Germinal center (tissue), 1 donor: Measurements from ENCODE around the gene HS3ST3A1.

Experiments used
- DNase-seq: peaks from one replicate; pipeline ENCODE4 v3.0.0; 2012; ENCODE audit warnings: mixed read lengths, low spot score

HS3ST3A1 gene

DNA sequence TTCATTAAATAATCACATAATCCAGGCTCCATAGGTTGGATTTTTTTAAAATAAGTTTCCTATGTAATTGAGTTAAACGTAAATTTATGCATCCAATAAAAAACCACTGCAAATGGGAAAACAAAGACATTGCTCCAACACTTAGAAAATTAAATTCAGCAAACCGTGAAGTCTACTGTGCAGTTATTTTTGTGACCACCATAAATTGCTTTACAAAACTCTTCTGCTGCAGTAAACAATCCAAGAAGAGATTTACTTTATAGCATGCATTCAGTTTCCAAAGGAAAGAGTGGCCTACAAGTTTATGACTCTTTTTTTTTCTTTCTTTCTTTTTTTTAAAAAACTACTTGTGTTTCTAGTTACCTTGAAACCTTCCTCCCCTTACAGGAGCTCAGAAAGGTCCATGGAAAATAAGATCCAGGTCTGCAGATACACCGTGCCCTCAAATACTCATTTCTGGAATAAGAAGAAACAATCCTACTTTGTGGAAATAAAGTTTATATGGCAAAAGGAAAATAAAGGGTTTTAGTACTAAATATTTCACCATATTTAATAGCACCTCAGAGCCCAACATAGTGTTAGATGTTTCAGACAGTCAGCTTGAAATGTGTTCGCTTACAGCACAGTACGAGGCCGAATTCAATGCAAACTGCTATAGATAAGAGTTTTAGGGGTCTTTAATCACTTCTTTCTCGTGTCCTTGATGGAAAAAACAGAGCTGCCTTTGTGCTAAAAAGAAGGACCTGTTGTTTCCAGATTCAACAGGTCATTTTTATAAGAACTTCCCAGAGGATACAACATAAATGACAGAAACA, 3.2 kb downstream of the HS3ST3A1 start:
- no peak for DNase-seq

DNA sequence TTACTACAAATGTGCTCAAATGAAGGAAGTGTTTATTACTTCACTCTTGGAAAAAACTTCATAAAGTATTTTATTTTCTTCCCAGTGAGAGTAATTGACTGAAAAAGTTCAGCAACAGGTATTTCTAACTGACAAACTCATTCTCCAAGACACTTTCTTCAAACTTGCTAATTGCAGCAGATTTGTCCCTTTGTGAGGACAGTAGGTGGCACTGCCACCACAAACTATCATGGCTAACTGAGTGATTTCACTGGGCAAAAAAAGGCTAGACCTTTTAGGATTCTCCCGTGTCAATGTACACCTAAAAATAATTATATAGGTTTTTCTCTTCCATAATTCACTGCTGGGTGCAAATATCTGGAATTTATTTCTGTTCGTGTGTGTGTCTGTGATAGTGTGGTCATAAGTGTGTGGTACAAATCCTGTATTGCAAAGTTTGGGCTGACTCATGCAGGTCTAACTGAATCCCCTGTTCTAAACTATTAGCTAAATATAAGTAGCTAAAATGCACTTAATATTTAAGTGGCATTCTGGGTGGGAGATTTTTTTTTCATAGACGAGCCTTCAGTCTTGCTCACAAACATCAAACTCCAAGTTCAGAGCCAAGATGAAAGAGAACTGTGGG, 3.9 kb downstream of the HS3ST3A1 start:
- DNase-seq = peak; percentile 4

DNA sequence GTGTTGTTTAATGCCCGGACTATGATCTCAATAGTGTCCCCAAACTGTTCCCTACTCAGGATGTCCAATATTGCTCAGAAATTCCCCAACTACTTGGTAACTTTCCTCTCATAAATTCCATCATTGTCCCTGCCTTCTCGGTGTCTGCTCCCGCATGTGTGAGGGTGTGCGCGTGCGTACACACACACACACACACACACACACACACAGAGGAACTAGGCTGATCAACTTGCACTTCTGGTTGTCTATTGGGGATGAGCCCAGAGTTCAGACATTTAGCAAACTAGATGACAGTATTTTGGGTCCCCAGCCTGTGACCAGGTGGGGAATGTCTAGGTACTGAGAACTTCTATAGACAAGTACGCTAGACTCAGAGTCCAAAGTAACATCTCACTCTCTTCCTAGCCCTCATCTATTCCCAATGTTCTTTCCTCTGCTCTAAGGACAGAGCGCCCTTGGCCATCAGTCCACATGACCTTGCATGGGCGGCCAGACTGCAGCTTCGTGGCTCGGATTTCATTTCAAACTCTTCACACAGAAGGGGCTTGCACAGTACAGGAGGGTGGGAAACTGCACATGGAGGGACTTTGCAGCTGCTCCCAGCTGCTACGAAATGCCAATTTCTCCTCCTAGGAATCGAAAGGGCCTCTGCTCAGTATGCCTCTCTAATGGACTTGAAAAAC, 5.3 kb downstream of the HS3ST3A1 start:
- DNase-seq = no peak

DNA sequence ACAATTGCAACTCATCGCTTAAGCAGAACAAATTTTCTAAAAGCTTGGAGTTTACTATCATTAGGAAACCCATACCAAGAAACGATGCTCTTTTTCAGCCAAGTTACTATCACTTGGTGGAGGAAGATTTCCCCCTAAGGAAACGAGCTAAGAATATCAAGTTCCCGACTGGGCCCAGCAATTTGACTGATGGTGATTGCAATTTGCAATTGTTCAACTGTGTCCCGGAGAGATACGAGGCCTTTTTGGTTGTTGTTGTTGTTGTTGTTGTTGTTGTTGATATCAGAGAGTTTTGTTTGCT, 6.2 kb downstream of the HS3ST3A1 start:
- DNase-seq = no peak

DNA sequence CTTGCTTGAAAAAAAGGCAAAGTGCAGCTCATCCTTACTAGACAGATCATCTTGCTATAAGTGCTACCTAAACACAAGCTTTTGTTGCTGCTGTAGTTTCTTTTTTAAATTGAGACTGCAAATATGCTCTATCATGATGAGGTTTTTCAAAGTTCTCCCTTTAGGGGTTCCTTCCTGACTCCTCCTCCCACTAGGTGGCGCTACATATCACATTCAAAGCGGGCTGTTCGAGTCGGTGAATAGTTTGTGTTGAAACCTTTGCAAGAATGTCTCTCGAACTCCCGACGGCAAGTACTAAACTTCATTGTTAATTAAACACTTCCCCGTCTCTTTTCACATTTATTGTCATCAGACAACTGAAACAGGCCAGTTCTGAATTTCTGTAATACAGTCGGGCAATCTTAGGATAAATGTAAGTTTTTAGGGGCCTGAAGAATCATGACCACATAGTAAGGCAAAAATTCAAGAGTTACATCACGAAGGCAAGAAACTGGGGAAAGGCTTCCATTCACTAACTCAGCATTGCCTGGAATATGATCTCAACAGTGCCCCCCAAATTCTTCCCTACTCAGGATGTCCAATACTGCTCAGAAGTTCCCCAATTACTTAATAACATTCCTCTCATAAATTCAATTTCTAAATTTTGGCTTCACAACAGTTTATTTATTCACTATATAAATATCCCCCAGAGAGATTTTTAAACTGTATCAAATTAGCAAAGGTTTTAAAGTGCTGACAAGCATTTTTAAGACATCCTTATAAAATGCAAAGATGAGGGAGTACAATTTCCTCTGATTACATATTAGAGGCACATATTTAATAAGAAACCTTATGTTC, 6.7 kb downstream of the HS3ST3A1 start:
- DNase-seq = peak; percentile 57

DNA sequence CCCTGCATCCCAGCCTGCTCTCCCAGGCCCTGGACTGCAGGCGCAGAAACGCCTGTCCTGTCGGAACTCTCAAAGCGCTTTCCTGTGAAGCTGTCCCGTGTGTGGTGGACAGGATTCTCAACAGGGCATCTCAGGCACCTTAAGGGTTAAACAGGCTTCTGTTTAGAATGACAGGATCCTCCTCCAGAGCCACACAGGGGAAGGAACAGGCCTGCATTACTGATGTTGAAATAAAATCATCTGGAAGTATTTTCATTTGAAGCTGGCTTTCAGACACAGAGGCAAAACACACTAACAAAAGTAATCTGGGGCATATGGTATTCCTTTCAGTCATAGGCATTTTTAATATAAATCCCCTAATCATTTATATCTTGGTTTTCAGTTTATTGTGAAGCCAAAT, 7.4 kb downstream of the HS3ST3A1 start:
- DNase-seq = no peak

DNA sequence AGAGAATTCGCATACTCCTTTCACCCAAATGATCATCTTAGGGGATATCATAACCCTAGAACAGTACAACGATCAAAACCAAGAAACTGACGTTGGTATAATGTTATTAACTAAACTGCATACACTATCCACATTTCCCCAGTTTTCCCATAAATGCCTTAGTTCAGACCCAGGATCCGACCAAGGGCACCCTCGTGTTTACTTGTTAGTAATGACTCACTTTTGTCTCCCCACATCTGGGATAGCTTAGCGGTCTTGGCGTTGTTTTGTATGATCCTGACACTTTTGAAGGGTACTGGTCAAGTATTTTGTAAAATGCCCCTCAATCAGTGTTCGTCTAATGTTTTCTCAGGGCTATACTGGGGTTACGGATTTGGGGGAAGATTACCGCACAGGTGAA, 8.0 kb downstream of the HS3ST3A1 start:
- DNase-seq = no peak

DNA sequence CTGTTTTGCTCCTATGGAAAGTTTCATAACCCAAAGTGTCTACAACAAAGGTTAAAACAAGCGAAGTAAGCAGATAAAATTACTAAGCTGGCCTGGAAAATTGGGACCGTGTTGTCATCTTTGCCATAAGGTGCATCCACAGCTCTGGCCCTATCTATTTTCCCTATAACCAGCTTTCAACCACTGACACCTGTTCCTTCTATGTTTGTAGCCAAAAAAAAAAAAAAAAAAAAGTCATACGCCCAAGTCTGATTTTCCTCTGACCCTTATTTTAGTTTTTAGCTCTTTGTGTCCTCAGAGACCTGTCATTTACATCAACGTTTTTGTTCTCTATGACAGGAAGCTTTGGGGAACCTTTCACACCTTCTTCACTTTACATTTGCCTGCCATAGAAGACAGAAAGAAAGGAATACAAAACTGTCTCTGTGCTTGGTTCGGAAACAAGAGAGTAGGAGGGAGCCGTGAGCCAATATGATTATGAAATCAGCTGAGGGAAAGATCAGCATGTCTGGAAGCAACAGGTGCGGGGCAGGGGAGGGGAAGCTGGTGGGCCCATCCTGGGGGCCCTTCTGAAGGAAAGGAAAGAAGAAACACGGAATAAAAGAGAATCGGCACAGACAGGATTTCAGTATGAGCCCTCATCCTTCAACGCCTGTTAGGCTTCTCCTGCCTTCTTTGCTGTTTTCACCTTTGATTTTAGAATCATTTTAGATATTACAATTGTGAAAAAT, 8.5 kb downstream of the HS3ST3A1 start:
- DNase-seq = no peak

DNA sequence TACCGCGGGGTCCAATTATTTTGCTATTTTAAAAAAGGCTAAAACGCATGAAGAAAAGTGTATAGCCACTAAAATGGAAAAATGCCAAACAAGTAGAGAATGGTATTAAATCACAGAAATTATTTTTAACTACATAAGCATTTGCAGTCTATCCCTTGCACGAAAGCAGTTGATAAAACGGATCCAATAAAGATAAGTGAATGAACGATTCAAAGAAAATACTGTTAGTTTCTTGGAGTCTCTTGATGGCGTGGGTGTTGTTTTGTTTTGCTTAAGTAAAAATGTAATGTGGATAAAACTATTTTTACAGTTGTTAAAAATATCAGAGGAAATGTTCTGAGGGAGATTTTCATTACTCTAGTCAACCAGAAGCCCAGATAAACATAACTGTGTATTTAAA, 9.3 kb downstream of the HS3ST3A1 start:
- DNase-seq = no peak

DNA sequence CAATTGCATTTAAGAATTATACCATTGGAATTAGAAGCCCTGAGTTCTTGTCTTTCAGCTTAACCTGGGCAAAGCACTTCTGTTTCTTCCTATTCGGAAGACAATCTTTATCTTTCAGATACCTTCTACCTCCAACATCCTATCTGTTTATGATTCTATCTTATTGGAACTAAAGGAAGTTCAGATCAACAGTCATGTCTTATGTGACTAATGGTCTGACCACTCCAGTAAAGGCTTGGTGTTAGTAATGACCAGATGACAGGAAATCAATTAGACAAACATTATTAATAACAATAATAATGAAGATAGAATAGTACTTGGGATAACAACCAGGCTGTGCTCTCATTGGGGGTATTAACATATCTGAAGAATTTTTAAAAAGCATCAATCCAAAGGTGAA, 11.3 kb downstream of the HS3ST3A1 start:
- no peak for DNase-seq

DNA sequence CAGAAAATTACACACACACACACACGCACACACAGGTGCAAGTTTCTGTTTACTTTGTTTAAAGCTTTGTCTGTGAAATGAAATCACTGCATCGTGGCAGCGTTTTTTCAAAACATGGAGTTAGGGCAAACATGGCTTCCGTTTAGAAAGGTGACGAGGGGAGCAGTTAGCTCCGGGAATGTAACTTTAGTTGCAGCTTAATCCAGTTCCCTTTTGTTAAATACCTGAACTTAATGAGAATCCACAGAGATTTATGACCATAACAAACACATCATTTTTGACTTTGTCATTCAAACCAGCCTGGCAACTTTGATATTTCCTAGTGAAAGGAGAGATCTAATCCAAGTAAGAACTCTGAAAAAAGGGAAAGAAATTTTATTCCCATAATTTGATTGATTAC, 12.1 kb downstream of the HS3ST3A1 start:
- no peak for DNase-seq

DNA sequence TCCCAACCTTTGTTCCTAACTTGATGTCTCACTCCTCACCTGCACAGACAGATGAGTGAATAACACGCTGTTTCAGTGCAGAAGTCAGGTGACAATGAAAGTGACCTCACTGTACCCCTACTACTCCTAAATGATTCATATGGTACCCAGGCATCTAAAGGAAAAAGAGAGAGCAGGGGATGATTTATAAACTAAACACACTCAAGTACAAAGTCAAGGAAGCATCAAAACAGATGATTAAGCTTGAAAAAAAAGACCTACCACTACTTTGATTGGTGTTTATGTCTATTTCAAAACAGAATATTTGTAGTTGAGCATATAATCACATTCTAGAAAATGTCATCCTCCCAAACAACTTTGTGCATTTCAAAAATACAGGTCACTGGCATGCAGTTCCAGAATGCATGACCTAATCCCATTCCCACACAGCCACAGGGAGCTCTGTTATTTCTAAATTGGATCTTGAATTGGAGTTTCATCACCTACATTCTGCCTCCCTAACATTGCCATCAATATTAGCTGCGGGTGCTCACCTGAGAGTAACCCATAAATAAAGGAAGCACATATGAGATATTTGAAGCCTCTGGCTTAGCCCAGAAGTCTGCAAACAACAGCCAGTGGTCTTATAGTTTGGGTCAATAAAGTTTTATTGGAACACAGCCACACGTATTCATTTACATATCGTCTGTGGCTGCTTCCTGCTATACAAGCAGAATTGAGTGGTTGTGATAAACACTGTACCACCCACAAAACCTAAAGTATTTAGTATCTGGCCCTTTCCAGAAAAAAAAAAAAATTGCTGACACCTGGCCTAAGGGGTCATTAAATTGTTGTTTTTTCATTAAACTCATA, 14.0 kb downstream of the HS3ST3A1 start:
- DNase-seq = no peak

DNA sequence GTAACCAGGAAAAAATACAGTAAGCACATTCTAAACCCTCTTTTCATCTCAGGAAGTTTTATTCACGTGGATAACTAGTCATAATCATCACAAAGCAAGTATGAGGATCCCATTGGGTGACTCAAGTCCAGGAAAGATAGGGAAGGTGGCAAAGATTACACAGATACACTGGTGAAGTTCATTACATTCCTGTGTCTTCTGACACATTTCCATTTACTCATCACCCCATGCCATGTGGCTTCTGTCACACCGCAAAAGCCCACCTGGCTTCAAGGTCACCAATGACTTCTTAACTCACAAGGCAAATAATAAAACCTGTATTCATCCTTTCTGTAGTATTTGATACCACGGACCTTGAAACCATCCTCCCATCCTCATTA, 17.0 kb downstream of the HS3ST3A1 start:
- no peak for DNase-seq

DNA sequence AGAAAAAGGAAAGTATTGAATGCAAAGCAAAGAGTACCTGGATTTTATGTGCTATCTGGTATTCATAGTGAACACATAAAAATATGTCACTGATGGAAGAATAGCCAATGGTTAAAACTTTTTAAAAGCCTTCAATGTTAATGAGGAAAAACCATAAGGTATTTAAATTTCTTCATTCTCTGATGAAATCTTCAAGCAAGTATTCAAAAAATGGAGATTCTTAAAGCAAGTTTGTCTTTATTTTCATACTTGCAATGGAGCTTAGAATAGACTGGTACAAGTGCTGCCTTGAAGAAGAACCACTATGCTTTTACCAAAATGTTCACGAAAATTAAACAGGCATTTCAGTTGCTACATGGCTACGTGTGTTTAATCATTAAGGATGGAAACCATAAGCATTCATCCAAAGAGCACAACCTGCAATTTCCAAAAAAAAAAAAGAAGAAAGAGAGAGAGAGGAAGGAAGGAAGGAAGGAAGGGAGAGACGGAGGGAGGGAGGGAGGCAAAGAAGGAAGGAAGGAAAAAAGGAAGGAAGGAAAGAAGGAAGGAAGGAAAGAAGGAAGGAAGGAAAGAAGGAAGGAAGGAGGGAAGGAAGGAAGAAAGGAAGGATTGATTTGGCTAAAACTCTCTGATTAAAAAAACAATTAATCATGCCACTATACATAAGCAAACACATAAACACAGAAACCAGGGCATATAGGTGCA, 17.6 kb downstream of the HS3ST3A1 start:
- DNase-seq = no peak

DNA sequence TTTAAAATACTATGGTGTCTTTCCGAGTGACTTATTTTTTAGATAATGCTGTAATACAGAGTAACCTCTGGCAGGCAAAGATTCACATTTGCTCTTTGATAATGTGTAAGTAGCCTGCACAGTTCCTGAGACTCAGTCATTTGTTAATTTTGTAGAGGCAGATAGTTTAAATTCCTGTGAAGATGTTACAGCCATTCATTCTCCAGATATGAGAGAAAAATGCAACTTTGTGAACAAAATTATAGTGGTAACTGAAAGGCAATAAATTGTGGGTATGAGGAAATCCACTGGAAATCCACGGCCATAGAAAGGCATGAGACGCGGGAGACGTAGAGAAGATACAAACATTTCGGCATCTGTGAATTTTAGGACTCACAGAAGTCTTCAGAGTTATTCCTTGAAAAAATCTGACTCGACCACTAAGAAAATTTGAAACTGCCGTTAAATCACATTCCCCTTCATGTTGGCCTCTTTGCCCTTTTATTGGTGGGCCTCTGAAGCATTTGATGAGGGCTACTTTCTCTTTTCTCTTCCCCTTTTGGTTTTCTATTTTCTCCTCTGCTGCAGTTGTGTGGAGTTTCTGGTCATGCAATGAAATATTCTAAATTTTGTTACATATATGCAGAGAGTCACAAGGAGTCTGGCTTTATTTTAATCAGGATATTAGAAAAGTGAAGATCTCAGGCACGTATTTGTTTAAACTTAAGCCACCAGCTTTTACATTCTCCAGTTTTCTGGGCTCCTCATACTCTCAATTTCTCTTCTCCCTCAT, 18.8 kb downstream of the HS3ST3A1 start:
- DNase-seq = no peak

DNA sequence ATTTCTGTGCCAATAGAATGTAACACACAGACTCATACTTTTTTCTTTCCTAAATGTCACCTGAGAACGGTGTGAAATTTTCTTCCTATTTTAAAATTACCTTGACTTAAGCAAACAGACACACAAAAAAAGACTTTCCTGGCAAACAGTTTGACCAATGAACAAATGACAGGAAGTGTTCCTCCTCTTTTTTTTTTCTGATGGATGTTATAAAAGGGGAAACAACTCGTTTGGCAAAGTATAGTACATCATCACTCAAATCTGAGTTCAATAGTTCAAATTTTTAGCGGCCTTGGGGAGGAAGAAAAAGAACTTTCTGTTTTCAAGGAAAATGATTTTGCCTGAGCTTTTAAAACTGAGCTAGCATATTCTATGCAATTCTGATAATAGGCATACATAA, 19.8 kb downstream of the HS3ST3A1 start:
- DNase-seq = no peak

DNA sequence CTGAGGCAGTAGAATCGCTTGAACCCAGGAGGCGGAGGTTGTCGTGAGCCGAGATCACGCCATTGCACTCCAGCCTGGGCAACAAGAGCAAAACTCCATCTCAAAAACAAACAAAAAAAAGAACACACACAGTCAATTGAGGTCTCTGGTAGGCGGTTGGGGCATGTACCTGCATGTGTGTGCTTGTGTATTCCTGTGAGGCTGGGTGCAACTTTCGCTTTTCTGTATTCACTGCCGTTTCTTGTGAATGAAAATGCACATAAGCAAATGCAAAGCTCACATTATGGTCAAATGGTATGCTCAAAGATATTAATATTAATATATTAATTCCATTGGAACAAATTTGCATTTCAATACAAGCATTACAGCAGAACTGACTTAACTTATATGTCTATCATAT, 20.9 kb downstream of the HS3ST3A1 start:
- no peak for DNase-seq

DNA sequence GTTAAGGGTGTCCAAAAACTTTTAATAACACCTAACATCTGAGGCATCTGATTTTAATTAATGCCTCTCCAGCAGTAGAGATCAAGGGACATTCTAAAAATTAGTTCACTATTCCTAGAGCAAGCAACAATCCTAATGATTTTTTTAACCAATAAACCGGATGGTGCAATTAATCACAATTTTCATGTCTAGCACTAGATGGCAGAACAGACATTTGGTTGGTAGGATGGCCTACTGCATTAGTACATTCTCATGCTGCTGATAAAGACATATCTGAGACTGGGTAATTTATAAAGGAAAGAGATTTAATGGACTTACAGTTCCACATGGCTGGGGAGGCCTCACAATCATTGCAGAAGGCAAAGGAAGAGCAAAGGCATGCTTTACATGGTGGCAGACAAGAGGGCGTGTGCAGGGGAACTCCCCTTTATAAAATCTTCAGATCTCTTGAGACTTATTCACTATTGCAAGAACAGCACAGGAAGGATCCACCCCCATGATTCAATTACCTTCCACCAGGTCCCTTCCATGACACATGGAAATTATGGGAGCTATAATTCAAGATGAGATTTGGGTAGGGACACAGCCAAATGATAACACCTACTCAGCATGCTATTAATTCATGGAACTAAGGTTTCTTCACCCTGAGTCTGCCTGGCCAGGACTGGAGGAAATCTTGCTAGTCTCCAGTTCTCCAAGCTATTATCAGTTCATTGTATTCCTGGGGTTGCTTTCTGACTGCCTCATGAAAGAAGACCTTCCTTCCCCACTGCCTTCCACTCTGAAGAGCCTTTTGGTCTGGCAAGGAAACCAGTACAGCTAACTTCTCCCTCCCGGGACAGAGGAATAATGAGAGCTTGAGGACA, 24.8 kb downstream of the HS3ST3A1 start:
- no peak for DNase-seq
